22Rv1 (cell line): Measurements from ENCODE around the gene ASIC3.

Experiments used
- ZFX ChIP-seq: fragments of 450-650 bp; IDR thresholded peaks from 2 replicates; pipeline ENCODE4 v1.6.1; 2017; ENCODE audit warnings: antibody characterized with exemption, borderline replicate concordance
- TF ChIP-seq, protein P1 (sequence below): fragments of 450-650 bp; IDR thresholded peaks from 2 replicates; pipeline ENCODE4 v1.5.1; 2017; ENCODE audit warnings: mild to moderate bottlenecking

GRCh38 chr7:151012031-151012692 lies 36.2 kb upstream of the ASIC3 start:
- TF ChIP-seq, protein P1, sequence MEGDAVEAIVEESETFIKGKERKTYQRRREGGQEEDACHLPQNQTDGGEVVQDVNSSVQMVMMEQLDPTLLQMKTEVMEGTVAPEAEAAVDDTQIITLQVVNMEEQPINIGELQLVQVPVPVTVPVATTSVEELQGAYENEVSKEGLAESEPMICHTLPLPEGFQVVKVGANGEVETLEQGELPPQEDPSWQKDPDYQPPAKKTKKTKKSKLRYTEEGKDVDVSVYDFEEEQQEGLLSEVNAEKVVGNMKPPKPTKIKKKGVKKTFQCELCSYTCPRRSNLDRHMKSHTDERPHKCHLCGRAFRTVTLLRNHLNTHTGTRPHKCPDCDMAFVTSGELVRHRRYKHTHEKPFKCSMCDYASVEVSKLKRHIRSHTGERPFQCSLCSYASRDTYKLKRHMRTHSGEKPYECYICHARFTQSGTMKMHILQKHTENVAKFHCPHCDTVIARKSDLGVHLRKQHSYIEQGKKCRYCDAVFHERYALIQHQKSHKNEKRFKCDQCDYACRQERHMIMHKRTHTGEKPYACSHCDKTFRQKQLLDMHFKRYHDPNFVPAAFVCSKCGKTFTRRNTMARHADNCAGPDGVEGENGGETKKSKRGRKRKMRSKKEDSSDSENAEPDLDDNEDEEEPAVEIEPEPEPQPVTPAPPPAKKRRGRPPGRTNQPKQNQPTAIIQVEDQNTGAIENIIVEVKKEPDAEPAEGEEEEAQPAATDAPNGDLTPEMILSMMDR, result no peak
- no peak for TF ChIP-seq ZFX
